ENCODE results near the gene RAB6A.
"Not testable (repeated sequence)": the region's sequence is repeated elsewhere in the genome, so short reads cannot be mapped to it uniquely, and the experiment has no call there.

The RAB6A gene

GRCh38 chr11:73761403-73761945, 600 bp upstream of the RAB6A start:
- DNase-seq: no peak

GRCh38 chr11:73760135-73760678, 667 bp downstream of the RAB6A start:
- DNase-seq: peak; percentile 20

- DNase-seq: peak; percentile 38
Measured at GRCh38 chr11:73759610-73760134, 1.2 kb downstream of the RAB6A start.

- DNase-seq: no peak
Measured at GRCh38 chr11:73758451-73758850, 2.4 kb downstream of the RAB6A start.

GRCh38 chr11:73757598-73757997, 3.3 kb downstream of the RAB6A start:
- no peak for DNase-seq

- DNase-seq: no peak
Measured at GRCh38 chr11:73755670-73756069, 5.2 kb downstream of the RAB6A start.

GRCh38 chr11:73753938-73754337, 6.9 kb downstream of the RAB6A start:
- no peak for DNase-seq

- DNase-seq: no peak
Measured at GRCh38 chr11:73752903-73753302, 8.0 kb downstream of the RAB6A start.

GRCh38 chr11:73752216-73752867, 8.5 kb downstream of the RAB6A start:
- DNase-seq: no peak

GRCh38 chr11:73750862-73751261, 10.0 kb downstream of the RAB6A start:
- DNase-seq: not testable (repeated sequence)

- DNase-seq: no peak
Measured at GRCh38 chr11:73750228-73750627, 10.6 kb downstream of the RAB6A start.

GRCh38 chr11:73749118-73749517, 11.8 kb downstream of the RAB6A start:
- no peak for DNase-seq

GRCh38 chr11:73748300-73748699, 12.6 kb downstream of the RAB6A start:
- no peak for DNase-seq

- no peak for DNase-seq
Measured at GRCh38 chr11:73747762-73748161, 13.1 kb downstream of the RAB6A start.

- DNase-seq: no peak
Measured at GRCh38 chr11:73746701-73747100, 14.2 kb downstream of the RAB6A start.

GRCh38 chr11:73743045-73743444, 17.8 kb downstream of the RAB6A start:
- DNase-seq: no peak

- DNase-seq: not testable (repeated sequence)
Measured at GRCh38 chr11:73735959-73736358, 24.9 kb downstream of the RAB6A start.

- DNase-seq: peak; percentile 73
Measured at GRCh38 chr11:73734993-73735392, 25.9 kb downstream of the RAB6A start.

- not testable (repeated sequence) for DNase-seq
Measured at GRCh38 chr11:73734011-73734410, 26.9 kb downstream of the RAB6A start.

- DNase-seq: peak; percentile 31
Measured at GRCh38 chr11:73732936-73733335, 27.9 kb downstream of the RAB6A start.

GRCh38 chr11:73729594-73730206, 31.2 kb downstream of the RAB6A start:
- no peak for DNase-seq

GRCh38 chr11:73728000-73728399, 32.9 kb downstream of the RAB6A start:
- DNase-seq: no peak

GRCh38 chr11:73726825-73727224, 34.0 kb downstream of the RAB6A start:
- DNase-seq: no peak

GRCh38 chr11:73717136-73717535, 43.7 kb downstream of the RAB6A start:
- DNase-seq: no peak
